Suppressor macrophage treated with lipopolysaccharide for 1 hour (primary cell): ENCODE data around the gene MOB3B.
"Not testable (repeated sequence)": the region's sequence is repeated elsewhere in the genome, so short reads cannot be mapped to it uniquely, and the experiment has no call there.

Experiments used
- DNase-seq, 3 donors: peaks; one replicate each; pipeline ENCODE4 v3.0.0-alpha.2; 2020 to 2022

Gene MOB3B

DNA sequence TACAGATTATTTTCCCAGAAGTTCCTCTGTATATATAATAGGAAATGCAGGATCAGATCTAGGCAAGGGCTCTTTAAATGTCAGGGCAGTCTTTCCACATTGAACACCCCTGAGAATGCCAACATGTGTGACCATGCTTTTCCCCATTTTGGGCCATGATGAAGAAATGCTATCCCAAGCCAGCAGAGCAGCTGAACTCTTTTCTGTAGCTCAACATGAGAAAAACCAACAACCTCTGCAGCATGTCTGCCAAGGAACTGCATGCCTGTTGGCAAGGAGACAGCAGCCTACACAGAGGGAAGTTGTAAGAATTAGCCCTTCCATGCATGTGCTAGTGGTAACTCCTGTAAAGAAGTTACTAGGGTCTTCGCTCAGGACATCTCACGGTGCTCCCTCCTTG lies 15.1 kb downstream of the MOB3B start:
- no peak for DNase-seq

DNA sequence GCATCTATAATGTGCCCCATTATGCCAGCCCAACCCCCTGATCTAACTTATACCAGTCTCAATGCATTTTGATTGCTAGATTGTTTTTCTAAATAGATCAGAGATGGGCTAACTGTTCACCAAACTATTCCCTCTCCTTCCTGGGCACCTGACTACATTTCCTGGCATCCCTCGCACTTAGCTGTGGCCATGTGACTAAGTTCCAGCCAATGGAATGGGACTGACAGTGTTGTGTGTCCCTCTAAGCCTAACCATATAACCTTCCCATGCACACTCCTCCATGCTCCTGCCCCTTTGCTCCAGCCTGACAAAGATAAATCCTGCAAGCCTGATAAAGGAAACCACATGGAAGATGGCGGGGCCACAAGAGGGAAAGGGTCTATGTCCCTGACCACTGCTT lies 17.8 kb downstream of the MOB3B start:
- DNase-seq, result no peak

DNA sequence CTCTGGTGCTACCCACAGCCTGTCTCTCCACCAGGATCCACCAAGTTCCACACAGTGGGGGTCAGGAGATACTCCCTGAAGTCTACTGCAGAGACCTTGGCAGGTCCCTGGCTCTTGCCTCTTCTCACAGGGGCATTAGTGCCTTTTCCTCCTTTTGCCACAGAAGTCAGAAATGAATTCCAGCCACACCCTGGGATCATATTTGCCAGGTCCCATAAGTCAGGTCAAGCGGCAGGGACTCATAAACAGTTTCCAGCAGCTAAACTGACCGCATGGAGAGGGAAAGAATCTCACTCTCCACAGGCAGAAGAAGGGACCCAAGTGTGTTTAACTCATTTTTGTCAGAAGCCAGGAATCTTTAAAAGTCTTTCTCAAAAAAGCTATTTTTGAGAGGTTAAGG lies 18.8 kb downstream of the MOB3B start:
- DNase-seq, result no peak

DNA sequence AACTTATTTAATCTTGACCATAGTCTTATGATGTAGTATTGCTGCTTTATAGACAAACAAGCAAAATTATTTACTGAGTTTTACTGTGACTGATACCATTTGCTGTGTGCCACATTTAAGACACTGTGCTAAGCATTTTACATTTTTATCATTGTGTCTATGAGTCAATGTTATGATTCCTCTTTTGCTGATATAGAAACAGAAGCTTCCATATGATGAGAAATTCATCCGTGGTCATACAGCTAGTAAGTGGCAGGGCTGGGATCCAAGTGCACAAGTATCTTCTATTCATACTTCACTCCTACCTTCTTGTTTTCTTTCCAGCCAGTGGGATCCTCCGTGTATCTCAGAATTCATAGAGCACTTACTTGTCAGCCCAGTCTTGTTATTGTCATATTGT lies 22.6 kb downstream of the MOB3B start:
- DNase-seq, result peak in 2 of 3 donors; percentile 49 to 63

DNA sequence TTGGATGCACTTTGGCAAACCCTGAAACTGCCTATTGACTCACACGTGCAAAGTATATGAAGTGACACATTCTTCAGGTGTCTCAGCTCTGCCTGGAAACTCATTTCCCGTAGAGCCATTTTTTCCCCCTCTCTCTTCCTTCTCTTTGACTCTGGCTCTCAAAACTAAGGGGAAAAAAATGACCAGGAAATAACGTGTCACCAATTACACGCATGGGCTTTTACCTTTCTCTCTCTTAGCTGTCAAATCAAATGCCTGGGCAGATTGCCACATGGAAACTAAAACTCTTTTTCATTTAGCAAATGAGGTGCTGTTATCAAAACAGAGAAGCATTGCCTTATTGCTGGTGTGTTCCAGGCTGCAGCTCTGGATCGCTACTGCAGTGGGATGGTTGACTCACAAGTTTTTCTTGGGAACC lies 23.9 kb downstream of the MOB3B start:
- peak in 1 of 3 donors; percentile 48 for DNase-seq

DNA sequence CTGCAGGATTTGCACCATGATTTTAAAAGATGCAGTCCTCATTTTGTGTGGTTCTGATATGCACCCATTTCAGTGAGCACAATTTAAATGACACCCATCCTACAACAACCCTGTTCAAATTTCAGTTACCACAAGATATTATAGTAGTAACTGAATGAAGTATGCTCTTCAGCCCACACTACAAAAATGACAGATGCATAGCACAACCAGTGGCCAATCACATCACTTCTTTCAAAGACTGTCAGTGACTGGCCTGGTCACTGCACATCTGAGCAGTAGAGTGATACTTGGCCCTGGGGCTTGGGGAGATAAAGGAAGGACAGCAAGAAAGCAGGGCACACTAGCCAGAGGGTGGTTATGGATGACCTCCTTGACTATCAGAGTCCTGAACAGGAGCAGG lies 25.4 kb downstream of the MOB3B start:
- DNase-seq, result no peak

DNA sequence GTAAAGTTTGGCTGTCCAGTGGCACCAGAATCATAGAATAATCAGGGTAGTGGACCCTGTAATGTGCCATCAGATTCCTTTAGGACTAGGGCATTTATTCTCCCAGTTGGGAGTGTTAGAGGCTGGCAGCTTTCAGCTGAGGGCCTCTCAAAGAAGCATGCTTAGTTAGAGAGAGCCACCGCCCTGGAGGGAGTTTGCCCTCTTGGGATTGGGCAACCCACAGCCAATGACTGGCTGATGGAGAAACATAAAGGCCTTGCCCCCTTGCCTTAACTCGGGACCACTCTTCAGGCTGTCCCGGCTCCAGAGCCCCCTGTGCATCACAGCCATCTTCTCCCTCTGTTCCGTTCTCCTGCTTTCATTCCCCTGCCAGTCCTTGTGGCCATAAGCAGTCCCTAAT lies 26.0 kb downstream of the MOB3B start:
- DNase-seq, result no peak

DNA sequence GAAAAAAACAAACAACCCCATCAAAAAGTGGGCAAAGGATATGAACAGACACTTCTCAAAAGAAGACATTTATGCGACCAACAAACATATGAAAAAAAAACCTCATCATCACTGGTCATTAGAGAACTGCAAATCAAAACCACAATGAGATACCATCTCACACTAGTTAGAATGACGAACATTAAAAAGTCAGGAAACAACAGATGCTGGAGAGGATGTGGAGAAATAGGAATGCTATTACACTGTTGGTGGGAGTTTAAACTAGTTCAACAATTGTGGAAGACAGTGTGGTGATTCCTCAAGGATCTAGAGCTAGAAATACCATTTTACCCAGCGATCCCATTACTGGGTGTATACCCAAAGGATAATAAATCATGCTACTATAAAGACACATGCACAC lies 28.7 kb downstream of the MOB3B start:
- DNase-seq, result not testable (repeated sequence)

DNA sequence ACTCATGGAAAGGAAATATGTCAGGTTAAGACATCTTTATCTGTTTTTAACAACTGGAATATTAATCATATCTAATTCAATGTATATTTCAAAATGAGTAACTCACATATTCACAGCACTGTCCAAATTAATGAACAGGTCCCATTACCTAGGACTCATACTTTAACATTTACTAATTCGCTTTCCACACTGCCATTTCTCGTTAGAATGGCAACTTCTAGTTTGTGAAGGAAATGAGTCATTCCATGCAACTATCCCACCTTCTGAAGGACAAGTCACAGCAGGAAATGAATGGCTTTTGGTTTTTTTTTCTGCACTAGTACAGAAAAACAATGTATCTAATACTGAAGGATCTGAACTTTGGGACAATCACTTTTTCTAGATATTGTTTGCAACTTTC lies 30.2 kb downstream of the MOB3B start:
- peak; percentile 60 to 89 (median 79) for DNase-seq

DNA sequence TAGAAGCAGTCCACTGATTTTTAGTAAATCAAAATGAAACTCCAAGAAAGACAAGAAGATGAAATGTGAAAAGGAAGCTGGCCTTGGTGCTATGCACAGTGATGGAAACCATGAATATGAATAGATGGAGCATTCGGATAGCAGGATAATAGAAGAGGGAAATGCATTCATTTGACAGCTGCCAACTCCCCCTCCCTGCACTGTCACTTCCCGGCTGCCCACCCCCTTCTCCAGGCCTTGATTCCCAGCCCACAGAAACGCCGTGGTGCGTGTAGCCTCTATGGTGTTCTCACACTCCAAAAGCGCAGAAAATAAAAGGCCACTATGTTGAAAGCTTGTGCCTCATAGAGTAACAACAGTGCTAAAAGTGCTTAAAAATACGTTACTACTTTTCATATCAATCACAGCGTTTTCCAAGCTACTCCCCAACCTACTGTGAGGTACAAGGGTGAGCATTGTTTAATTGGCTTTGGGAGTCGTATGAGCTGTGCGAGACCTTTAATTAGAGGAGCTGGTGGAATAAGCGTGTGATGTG lies 31.7 kb downstream of the MOB3B start:
- DNase-seq, result no peak

DNA sequence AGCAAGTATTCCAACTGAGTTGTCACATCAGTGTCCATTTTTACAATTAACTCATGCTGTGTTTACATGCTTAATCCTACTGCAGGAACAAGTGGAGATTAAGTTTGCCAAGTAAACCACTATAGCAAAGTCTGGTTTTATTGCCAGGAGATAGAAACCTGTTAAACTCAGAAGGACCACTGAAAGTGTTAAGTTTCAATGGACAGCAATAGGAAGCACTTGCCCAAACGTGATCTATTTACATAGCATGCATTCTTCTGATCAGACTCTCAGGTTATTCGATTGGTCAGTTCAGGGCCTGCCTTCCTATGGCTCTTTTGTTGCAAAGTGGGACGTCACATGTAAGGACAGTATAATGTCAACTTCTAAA lies 33.5 kb downstream of the MOB3B start:
- DNase-seq, result no peak

DNA sequence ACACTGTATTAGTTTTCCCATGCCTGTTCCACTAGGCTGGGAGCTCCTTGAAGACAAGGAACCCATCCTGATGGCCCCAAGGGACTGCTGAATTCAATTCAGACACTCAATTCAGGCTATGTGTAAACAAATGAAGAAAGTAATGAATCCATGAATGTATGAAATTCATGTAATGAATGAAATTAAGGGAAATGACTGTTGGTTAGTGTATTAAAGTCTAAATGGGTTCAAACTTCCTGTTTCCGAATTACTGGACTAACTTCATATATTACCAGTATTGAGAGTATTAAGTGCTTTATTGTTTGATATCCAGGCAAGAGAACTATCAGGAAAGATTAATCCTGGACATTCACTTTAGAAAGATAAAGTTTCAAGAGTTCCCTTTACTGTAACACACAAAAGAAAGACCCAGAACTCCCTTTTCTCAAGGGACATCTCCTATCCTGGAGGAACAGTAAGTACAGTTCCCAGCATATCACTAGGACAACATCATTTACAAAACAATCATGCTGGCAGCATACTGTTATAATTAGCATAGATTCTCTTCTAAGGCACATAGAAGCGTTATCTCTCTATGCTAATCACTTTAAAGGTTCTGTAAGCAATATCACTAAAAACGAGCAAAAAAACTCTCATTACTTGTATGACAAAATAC lies 34.0 kb downstream of the MOB3B start:
- DNase-seq, result no peak

DNA sequence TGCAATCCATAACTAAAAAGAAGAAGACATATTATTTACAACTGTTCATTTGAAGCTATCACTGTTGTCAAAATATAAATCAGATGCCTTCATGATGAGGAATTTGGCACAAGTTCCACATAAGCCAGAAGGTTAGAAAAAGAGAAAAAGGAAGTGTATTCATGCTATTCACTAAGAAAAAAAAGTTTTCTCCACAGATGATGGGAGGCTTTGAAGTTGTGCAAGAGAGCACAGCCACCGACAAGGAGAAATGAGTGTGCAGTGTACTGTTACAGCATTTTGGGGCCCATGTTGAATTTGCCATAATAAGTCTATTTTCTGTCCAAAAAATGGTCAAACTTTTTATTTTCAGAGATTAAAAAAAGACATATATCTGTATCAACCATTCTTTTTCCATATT lies 38.5 kb downstream of the MOB3B start:
- DNase-seq, result peak; percentile 63 to 81 (median 79)

DNA sequence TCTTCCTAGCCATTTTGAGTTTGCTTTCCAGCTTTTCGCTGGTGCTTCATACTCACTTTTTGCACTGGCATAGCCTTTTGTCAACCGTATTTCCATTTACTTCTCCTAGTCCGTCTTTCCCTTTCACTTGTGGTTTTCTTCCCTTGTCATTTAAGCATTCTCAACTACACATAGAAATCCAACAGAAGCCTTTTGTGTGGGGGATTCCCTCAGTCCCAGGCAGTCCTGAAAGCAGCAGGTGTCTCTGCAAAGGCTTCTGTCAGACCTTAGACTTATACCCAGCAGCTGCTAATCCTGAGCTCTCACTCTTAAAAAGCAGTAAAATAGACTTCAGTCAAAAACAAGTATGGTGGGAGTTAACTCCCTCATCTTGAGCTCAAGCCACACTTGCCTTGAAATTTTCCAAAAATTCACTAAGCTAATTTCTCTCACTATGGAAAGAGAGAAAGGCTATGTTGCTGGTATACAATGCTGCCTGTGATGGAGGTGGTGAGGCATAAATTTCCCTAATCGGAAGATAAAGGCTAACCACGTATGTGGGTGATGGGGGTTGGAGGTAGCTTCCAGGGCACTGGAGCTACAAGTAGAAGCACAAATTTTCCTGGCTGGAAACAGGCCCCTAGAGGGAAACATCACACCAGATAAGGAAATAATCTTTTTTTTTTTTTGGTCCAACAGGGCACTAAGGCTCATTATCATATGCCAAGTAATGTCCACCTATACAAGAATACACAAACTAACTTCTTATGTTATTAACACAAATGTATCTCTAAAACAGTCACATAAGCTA lies 40.3 kb downstream of the MOB3B start:
- DNase-seq, result no peak

DNA sequence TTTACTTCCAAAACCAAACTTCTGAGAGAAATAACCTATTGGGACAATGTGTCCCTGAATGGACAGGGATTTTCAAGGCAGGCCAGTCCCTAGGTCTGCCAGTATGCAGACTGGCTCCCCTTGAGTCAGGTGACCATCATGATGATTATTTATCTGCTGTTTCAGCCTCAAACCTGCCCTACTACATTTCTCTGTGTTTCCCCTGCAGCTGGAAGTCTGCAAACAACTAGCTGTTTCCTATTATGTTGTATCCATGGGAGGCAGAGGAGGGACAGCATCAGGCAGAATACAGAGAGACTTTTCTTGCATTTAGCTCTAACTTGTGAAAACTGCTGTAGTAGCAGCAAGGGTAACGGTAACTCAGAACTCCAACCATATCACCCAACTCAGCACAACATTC lies 41.7 kb downstream of the MOB3B start:
- no peak for DNase-seq

DNA sequence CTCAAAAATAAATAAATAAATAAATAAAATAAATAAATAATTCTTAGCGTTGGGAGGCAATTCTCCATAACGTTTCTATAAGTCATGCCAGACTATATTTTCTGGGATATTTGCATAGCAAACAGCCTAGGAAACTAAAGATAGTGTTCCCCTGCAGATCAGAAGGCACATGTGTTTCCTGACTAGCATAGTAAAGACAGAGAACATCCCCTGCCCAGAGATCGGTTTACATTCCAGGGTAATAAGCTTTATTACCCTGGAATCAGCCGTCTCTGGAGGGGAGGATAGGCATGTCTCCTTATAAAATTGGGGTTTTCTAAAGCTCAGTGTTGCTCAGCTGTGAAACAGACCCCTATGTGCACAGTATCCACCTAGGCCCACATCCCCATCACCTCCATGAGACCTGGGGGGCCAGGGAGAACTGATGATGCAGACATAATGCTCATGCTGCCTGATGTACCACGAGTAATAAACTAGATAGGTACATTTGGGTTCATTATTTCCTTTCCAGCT lies 42.4 kb downstream of the MOB3B start:
- no peak for DNase-seq

DNA sequence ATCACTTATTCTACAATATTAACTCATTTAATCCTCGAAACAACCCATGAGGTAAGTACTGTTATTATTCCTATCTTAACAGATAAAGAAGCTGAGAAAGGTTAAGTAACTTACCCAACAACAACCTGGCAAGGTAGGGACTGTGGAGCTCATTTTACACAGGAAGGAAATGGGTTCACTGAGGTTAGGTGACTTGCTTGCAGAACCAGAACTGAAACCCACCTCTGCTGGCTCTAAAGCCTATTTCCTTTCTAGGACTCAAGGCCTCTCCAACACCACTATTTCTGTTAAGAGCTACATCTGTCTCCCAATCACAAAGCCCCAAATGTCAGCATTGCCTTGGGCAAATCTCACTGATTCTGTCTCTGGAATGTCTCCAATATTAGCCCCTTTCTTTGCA lies 44.5 kb downstream of the MOB3B start:
- no peak for DNase-seq

DNA sequence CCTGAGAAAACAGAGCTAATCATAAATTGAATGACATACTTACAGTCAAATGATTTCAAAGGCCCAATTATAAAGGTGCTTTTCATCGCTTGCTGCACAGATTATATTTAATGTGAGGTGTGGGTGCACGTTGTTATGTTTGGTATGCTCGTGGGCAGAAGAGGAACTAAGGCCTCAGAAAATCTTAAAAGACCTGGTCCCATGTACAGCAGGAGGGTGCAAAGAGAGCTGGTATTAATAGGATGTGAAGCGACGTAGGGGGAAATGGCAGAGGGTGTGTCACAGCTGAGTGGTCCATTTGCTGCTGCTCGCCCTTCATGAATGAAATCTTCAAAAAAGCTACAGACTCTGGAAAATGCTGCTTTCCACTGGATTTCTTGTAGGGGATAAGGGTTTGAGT lies 46.0 kb downstream of the MOB3B start:
- DNase-seq, result no peak

DNA sequence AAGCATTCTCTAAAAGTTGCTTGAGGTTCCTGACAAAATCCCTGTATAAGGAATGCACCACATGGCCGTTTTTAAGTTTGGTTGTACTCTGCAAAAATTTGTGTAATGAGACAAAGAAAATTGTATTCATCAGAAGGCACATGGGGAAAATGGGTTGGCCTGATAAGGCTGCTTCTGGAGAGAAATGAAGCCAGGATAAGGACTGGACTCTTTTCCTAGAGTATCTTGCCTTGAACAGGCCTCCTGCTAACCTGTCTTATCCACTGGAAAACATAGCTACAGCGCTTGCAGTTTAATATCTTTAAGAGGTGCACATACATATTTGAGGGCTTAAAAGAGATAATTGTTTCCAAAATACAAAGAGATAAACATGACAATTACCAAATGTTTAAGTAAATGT lies 46.9 kb downstream of the MOB3B start:
- no peak for DNase-seq

DNA sequence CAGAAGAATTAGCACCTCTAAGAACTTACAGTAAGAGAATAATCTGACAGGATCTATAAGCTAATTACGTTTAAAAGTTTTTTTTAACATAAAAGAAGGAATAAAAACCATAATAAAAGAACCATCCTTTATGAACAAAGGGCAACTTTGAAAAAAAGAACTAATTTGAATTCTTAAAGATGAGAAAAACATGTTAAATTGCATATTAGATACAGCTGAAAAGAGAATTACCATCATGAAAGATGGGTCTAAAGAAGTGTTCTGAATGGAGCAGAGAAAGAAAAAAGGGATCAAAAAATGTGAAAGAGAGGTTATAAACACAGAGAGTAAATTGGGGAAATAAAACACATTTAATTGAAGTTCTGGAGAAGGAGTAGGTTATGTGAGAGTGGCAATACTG lies 51.3 kb downstream of the MOB3B start:
- DNase-seq, result no peak

DNA sequence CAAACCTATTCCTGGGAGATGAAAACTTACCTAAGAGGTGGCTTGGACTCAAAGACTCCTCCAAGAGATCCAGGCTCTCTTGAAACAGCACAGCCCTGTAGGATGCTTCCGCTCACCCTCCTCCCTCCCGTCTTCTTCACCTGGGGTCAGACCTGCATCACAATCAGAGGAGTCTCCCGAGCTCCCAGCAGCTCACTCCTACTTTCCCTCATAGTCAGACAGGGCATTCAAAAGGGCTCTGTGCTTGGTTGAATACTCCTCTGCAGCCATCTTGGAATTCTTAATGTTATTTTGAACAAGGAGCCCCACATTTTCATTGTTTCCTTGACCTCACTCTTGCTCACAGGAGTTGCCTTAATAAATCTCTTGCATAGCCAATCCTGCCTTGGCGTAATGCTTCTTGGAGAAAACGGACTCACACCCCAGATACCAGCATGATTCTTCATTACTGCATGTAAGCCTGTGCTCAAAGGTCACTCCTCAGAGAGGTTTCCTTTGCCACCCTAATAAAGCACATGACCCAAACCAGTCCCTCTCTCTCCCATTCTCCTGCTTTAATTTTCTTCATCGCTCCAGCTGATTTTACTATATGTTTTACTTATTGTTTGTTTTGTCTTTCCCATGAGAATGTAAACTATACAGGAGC lies 52.6 kb downstream of the MOB3B start:
- DNase-seq, result no peak

DNA sequence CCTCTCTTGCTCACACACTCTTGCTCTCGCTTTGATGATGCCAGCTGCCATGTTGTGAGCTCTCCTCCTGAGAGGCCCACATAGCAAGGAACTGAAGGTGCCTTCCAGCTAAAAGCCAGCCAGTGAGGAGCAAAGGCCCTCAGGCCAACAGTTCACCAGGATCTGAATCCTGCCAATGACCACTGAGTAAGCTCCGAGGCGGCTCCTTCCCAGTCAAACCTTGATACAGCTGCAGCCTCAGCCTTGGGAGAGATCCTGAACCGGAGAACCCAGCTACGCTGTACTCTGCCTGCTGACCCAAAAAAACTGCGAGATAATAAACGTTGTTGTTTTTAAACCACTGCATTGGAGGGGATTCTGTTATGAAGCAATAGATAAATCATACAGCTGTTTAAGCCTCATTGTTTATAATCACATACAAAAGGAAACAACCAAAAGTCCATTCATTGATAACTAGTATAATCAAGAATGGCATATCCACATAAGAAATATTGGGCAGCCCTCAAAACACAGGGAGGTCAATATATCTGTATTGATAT lies 54.5 kb downstream of the MOB3B start:
- DNase-seq, result no peak

DNA sequence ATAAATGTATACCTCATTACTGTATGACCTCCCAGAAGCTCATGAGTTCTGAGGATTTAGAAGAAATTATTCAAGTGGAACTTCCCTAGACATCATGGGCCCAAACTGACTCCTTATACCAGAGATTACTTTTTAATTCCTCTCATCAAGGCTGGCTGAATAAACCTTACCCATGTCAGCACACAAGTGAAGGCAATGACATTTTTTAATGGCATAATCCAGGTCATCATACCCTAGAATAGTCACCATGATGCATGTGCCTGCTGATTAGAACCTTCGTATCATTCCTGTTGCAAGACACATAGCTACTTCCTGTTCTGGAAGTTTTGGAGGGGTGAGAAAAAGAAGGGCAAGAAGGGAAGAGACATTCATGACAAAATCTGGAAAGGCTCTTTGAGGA lies 55.3 kb downstream of the MOB3B start:
- DNase-seq, result peak; percentile 16 to 71 (median 24)
